HG03432 (cell line): ENCODE results near the gene WARS2.
"Not testable (repeated sequence)": the region's sequence is repeated elsewhere in the genome, so short reads cannot be mapped to it uniquely, and the experiment has no call there.

Experiments used
- ATAC-seq: cut with Tn5 transposase; IDR thresholded peaks from one replicate; pipeline ENCODE4 v1.9.1; 2021; ENCODE audit warnings: mild to moderate bottlenecking, moderate library complexity; ENCODE audit not compliant: unreplicated experiment

The WARS2 gene

DNA sequence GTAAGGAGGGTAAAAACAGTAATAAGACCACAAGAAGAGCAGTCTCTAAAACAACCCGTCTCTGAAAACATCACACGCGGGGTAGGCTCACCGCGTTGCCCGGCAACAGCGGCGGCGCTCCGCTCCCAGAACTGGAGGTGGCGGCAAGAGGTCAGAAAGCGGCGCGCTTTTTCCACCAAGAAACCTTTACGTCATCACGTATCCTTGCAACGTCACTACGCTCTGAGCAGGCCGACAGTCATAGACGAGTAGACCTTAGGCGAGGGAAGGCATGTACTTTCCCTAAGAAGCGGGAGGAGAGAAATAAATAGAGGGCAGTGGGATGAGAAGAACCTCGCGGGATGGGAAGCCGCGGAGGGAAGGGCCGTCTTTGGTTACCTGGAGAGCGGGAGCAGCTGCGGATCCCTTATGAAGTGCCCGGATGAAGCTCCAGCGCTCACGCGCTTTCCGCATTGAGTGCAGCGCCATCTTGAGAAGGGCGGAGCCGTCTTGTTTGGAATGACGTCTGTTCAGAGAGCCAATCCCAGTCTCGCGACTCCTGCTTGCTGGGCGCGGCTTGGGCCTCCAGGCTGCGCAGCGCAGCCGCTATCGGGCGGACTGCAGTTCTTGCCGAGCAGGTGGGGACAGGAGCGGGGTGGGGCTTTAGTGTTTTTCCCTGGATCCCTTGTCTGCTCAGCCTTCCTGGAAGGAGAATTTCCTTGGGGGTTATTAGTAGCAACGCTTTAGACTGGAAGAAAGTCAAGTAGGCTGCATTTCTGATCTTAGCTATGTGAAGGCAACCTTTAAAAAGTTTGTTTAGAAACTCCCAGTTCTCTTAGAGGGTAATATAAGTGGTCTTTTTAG lies at the start of gene WARS2:
Gene WARS2 (minus strand): TSS at position 477 of the 843 bp plus-strand sequence. CDS start 9 bp downstream, at position 468.
- ATAC-seq, result peak; percentile 95

DNA sequence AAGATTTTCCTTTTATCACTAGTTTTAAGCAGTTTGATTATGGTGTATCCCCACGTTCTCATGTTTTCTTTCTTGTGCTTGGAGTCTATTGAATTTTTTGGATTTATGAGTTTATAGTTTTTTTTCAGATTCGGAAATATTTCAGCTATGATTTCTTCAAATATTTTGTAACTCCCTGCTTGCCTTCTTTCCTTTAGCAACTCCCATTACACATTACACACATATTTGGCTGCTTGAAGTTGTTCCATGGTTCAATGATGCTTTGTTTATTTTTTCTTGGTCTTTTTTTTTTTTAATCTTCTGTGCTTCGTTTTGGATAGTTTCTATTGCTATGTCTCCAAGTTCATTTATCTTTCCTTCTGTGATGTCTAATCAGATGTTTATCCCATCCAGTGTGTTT lies 48.5 kb upstream of the WARS2 start:
- no peak for ATAC-seq

DNA sequence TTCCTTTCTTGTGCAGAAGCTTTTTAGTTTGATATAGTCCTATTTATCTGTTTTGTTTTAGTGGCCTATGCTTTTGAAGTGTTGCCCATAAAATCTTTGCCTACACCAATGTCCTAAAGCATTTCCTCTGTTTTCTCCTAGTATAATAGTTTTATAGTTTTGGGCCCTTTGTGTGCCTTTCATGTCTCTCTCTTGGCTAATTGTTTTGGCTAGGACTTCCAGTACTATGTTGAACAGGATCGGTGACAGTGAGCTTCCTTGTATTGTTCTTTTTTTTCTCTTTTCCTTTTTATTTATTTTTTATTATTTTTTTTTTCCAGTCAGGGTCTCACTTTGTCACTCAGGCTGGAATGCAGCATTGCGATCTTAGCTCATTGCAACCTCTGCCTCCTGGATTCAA lies 47.0 kb upstream of the WARS2 start:
- ATAC-seq, result no peak

DNA sequence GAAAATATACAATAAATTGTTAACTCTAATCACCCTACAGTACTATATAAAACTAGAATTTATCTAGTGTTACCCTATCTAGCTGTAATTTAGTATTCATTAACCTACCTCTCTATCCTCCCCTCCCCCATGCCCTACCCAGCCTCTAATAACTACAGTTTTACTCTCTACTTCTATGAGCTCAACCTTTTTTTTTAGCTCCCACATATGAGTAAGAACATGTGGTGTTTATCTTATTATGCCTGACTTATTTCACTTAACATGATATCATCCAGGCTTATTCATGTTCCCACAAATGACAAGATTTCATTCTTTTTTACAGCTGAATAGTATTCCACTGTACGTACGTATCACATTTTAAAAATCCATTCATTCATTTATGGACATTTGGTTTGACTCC lies 46.0 kb upstream of the WARS2 start:
- no peak for ATAC-seq

DNA sequence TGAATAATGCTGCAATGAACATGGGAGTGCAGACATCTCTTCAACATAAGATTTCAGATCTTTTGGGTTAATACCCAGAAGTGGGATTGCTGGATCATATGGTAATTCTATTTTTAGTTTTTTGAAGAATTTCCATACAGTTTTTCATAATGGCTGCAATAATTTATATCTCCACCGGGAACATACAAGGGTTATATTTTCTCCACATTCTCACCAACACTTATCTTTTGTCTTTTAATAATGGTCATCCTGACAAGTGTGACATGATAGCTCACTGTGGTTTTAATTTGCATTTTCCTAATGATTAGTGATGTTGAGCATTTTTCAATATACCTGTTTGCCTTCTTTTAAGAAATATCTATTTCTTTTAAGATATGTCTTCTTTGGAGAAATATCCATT lies 44.5 kb upstream of the WARS2 start:
- ATAC-seq, result no peak

DNA sequence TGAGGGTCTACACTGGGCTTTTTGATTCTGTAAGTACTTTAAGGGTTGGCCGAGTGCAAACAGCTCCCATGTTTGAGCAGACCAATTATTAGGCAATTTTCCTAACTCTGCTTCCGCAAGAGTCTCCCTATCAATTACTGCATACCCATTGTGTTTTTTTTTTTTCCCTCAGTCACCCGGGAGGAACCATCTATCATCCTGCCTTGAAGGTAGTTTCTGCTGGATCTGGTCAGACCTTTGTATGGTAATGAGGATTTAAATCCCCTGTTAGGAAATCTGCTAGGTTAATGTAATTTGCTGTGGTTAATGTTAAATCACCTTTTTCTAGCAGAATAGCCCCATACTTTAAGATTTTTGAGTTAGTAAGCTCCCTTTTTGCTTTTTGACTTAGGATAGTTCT lies 40.8 kb upstream of the WARS2 start:
- ATAC-seq, result no peak

DNA sequence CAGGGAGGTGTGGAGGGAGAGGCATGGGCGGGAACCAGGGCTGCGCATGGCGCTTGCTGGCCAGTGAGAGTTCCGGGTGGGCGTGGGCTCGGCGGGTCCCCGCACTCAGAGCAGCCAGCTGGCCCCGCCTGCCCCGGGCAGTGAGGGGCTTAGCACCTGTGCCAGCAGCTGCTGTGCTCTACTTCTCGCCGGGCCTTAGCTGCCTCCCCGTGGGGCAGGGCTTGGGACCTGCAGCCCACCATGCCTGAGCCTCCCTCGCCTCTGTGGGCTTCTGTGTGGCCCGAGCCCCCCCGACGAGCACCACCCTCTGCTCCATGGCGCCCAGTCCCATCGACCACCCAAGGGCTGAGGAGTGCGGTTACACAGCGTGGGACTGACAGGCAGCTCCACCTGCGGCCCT lies 38.6 kb upstream of the WARS2 start:
- ATAC-seq, result no peak

DNA sequence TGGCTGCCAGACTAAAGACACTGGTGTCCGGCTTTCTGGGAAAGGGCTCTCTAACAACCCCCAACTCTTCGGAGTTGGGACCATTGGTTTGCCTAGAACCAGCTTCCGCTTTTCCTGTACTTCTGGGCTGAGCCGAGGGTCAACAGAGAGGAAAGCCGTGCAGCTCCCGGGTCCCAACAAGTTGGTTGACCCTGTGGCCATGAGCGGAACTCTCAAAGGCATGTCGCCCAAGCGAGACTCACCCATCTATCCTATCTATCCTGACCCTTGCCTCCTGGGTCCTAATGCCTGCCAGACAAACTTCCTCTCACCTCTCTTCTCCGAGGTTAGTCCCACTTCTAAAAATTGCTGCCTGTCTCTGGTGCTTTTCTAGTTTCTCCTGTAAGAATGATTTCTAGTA lies 32.5 kb upstream of the WARS2 start:
- ATAC-seq, result not testable (repeated sequence)

DNA sequence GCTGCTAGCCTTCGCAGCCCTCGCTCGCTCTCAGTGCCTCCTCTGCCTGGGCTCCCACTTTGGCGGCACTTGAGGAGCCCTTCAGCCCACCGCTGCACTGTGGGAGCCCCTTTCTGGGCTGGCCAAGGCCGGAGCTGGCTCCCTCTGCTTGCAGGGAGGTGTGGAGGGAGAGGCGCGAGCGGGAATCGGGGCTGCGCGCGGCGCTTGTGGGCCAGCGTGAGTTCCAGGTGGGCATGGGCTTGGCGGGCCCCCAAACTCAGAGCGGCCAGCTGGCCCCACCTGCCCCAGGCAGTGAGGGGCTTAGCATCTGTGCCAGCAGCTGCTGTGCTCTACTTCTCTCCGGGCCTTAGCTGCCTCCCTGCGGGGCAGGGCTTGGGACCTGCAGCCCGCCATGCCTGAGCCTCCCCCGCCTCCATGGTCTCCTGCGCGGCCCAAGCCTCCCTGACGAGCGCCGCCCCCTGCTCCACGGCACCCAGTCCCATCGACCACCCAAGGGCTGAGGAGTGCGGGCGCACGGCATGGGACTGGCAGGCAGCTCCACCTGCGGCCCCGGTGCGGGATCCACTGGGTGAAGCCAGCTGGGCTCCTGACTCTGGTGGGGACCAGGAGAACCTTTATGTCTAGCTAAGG lies 31.0 kb upstream of the WARS2 start:
- ATAC-seq, result not testable (repeated sequence)

DNA sequence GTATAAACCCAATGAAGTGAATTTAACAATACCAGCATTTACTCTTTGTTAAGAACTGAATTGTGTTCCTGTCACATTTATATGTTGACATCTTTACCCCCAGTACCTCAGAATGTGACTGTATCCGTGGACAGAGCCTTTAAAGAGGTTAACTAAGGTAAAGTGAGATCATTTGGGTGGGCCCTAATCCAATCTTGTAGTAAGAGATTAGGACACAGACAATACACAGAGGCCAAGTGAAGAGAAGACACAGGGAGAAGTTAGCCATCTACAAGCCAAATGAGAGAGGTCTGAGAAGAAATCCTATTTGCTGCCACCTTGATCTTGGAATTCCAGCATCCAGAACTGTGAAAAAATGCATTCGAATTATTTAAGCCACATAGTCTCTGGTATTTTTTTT lies 22.9 kb upstream of the WARS2 start:
- no peak for ATAC-seq

DNA sequence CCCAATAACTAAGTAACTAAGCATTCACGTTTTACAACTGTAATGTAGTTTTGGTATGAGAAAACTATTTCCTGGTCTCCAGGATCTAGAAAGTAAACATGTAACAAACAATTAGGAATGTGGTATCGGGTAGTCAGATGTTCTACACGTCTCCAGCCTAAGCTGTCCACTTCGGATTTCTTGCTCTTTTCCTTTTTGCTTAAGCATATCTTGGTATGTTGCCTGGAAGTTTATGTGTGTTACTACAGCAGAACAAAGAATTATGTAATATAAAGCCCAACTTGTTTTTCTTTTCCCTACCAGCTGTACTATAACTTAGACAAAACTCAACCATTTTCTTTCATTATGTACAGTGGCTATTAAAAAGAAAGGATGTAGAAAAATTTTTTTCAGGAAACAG lies 20.4 kb upstream of the WARS2 start:
- no peak for ATAC-seq

DNA sequence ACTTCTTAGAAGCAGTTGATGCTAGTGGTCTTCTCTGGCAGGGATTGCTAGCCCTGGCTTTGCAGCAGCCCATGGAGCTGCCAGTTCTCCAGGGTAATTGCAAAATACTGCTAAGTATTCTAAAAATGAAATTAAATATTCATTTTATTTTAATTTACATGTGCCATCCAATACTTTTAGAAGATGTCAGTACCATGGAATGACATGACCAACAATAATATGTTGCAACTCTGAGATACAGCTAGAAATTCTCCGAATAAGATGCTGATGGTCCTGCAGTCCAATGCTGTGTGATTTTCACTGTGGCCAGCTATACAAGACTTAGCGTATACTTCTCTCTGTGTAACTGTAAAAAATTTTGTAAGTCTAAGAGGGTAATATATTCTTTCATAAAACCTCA lies 20.0 kb upstream of the WARS2 start:
- no peak for ATAC-seq

DNA sequence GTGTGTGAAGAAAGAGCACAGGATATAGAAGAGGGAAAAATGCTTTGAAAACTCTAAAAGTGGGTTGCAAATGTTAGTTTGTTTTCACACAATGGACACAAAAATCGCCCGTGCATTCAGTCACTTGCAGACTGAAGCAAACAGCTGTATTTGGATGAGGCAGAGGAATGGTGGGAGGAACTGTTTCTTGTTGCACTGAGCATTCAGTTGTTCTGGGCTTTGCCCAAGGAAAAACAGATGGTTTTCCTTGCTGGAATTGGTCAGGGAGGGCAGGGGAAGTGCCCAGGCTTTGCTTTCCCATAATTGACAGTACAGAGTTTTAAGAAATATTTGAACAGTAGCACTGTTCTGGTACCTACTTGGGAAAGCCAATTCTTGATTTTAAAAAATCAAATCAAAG lies 19.5 kb upstream of the WARS2 start:
- no peak for ATAC-seq

DNA sequence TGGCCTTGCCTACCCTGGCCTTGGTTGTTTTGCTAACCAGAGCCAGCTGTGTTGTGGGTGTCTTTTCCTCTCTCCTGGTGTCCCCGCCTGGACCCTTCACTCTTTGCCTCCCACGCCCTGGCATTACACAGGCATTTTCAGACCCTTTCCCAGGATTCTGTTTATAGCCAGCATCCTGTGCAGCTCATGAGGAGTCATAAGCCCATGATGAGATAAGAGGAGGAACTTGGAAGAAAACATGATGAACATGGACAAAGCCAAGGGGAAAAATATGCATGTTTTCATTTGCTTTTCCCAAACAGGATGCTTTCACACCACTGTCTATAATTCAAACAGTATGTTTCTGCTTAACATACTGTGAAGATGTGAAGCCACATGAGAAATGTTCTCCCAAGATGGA lies 18.7 kb upstream of the WARS2 start:
- no peak for ATAC-seq

DNA sequence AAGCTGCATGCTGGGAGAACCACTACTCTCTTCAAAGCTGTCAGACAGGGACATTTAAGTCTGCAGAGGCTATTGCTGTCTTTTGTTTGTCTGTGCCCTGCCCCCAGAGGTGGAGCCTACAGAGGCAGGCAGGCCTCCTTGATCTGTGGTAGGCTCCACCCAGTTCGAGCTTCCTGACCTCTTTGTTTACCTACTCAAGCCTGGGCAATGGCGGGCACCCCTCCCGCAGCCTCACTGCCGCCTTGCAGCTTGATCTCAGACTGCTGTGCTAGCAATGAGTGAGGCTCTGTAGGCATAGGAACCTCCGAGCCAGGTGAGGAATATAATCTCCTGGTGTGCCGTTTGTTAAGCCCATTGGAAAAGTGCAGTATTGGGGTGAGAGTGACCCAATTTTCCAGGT lies 16.3 kb upstream of the WARS2 start:
- not testable (repeated sequence) for ATAC-seq

DNA sequence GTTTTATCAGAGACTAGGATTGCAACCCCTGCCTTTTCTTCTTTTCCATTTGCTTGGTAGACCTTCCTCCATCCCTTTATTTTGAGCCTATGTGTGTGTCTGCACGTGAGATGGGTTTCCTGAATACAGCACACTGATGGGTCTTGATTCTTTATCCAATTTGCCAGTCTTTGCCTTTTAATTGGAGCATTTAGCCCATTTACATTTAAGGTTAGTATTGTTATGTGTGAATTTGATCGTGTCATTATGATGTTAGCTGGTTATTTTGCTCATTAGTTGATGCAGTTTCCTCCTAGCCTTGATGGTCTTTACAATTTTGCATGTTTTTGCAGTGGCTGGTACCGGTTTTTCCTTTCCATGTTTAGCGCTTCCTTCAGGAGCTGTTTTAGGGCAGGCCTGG lies 14.6 kb upstream of the WARS2 start:
- not testable (repeated sequence) for ATAC-seq

DNA sequence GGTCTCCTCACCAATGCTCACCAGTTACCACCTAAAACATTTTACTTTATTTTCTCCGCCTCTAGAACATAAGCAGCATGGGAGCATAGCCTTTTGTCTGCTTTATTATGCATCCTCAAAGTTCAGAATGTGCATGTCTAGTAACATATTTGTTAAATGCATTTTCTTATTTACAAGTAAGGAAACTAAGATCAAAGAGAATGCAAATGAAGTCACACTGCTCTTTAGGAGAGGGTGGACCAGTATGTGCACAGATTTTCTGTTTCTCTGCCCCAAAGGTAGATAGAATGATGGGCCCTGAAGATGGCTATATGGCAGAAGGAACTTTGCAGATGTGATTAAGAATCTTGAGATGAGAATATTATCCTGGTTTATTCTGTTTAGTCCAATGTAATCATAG lies 9.7 kb upstream of the WARS2 start:
- no peak for ATAC-seq

DNA sequence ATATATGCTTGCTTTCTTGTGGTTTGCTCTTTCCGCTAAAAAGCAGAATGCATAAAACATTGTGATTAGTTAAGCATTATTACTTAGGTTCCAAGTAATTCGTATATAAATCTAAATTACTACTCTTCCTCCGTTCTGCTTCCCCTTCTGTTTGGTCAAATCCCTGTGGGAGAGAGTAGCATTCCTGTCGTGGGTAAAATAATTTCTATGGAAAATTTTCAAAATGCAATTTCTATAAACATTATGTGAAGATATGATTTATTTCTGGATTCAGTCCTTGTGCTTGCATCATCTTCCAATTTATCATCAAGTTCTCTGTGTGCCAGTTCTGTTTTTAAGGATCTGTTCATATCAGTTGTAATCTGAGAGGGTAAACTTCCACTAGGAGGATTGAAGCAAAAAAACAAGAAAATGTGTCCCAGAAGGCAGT lies 7.2 kb upstream of the WARS2 start:
- no peak for ATAC-seq

DNA sequence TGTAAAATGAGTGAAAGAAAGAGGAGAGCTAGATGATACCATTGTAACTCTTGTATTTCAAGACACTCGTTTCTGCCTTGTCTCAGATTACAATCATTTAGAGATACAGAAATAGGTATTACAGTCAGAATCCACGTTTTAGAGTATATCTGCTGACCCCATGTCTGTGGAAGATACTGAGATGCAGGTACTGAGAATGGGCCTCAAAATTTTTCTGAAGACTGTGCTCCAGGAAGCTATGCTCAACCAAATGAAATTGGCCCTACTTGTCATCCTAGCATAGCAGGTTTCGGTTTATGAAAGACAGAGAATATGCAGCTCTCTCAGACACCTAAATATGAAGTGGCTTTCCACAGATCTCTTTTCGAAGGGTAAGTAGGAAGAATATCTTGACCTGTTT lies 6.0 kb upstream of the WARS2 start:
- ATAC-seq, result no peak

DNA sequence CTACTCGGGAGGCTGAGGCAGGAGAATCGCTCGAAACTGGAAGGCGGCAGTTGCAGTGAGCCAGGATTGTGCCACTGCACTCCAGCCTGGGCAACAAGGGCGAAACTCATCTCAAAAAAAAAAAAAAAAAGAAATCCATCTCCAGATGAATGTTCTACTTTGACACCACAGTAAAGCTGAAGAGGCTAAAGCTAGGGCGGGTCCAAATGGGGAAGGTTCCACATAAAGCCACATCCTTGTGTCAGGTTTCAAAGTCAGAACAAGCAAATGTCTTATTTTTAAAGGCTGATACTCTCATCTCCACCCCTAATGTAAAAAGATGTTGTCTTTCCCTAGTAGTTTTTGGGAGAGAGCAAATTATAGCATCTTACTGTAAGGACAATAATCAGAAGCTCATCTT lies 4.4 kb upstream of the WARS2 start:
- no peak for ATAC-seq

DNA sequence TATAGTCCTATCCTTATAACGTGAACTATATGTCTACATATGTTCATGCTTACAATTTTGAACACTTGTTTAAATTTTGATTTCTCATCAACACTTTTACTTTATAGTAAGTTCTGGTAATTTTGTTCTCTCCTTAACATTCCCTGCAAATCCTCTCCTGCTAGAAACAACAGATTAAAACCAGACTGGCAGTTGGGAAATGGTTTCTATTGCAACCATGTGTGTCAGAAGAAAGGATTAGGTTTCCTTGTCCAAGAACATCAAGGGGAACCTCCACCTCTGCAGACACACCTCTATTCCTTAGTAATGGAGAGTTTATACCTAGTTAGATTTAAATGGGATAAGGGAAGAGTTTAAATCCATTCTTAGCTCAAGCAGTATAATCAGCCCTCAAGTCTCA lies 3.3 kb upstream of the WARS2 start:
- no peak for ATAC-seq

DNA sequence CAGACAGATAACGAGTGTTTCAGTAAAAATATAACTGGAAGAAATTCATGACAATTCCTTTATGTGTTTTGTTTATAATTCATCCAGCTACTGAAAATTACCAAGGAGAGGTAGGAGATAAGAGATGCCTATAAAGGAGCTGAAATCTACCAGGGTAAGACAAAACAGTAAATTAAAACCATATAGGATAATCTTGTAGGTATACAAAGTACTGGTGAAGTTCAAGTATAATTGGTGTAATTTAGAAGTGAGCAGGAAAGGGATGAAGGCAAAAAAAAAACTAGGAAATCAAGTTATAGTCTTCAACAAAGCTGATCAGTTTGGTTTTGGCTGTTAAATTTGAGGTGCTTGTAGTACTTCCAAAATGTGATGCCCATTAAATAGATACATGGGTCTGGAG lies 1.2 kb upstream of the WARS2 start:
- no peak for ATAC-seq

DNA sequence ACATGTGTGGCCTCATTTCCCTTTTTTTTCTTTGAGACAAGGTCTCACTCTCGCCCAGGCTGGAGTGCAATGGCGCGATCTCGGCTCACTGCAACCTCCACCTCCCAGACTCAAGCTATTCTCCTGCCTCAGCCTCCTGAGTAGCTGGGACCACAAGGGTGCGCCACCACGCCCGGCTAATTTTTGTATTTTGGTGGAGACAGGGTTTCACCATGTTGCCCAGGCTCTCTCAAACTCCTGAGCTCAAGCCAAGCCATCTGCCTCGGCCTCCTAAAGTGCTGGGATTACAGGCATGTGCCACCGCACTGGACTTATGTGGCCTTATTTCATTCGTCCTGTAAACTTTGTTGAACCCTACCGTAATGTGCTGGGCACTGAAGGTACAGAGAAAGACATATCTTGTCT lies 569 bp upstream of the WARS2 start:
- no peak for ATAC-seq
